T47D (cell line): ENCODE data around the gene ZNF598.
"Not testable (repeated sequence)": the region's sequence is repeated elsewhere in the genome, so short reads cannot be mapped to it uniquely, and the experiment has no call there.

Experiments used
- DNase-seq, 2 experiments: peaks; one replicate each; pipeline versions ENCODE4 v3.0.0 to v3.0.0-alpha.2; 2011 to 2012; ENCODE audit warnings: low read depth in 1 of 2, low spot score in 1 of 2
- JUND ChIP-seq: IDR thresholded peaks from 2 replicates; pipeline ENCODE4 v1.6.1; 2012; ENCODE audit warnings: low read depth
- in situ Hi-C: cut with HindIII; loops from 2 replicates; pipeline ENCODE4 v1.10.0; 2016; ENCODE audit warnings: low sequenced_read_pairs, low pct_unique_long_range_greater_than_20kb

The ZNF598 gene

GRCh38 chr16:2019518-2019920, 9.9 kb upstream of the ZNF598 start, which contains the start of gene NPW:
Gene NPW (plus strand): TSS chr16:2019785.
- no peak for DNase-seq
- no peak for TF ChIP-seq JUND
- in situ Hi-C loops: no loop called here

GRCh38 chr16:2016407-2016922, 6.8 kb upstream of the ZNF598 start:
- DNase-seq: no peak
- in situ Hi-C loops: no loop called here
- no peak for TF ChIP-seq JUND

GRCh38 chr16:2015947-2016208, 6.3 kb upstream of the ZNF598 start:
- in situ Hi-C loops: no loop called here
- DNase-seq: no peak
- TF ChIP-seq JUND: no peak

GRCh38 chr16:2015117-2015946, 5.7 kb upstream of the ZNF598 start:
- in situ Hi-C loops: no loop called here
- DNase-seq: peak in 1 of 2 experiments; percentile 86
- no peak for TF ChIP-seq JUND

- TF ChIP-seq JUND: no peak
- in situ Hi-C loops: no loop called here
- no peak for DNase-seq
Measured at GRCh38 chr16:2013527-2013926, 3.9 kb upstream of the ZNF598 start.

GRCh38 chr16:2011726-2012125, 2.1 kb upstream of the ZNF598 start:
- in situ Hi-C loops, DNase-seq: not testable (repeated sequence)

- in situ Hi-C loops: no loop called here
- no peak for DNase-seq
- no peak for TF ChIP-seq JUND
Measured at GRCh38 chr16:2009164-2009711, 383 bp downstream of the ZNF598 start.

GRCh38 chr16:2008631-2009163, 924 bp downstream of the ZNF598 start:
- TF ChIP-seq JUND: no peak
- in situ Hi-C loops: no loop called here
- peak in 1 of 2 experiments; percentile 63 for DNase-seq

GRCh38 chr16:2008009-2008526, 1.6 kb downstream of the ZNF598 start:
- in situ Hi-C loops: no loop called here
- DNase-seq: peak in 1 of 2 experiments; percentile 74
- no peak for TF ChIP-seq JUND

- in situ Hi-C loops: no loop called here
- DNase-seq: no peak
- TF ChIP-seq JUND: no peak
Measured at GRCh38 chr16:2007081-2007836, 2.4 kb downstream of the ZNF598 start.

GRCh38 chr16:2006317-2006716, 3.3 kb downstream of the ZNF598 start:
- in situ Hi-C loops: no loop called here
- no peak for DNase-seq
- TF ChIP-seq JUND: no peak

GRCh38 chr16:2005646-2006045, 4.0 kb downstream of the ZNF598 start:
- in situ Hi-C loops: no loop called here
- TF ChIP-seq JUND: no peak
- DNase-seq: peak in 1 of 2 experiments; percentile 36
